Measurements from ENCODE around the gene TTBK1.

GRCh38 chr6:43219119-43219518, 24.2 kb upstream of the TTBK1 start:
- TF ChIP-seq CTCF (IDR thresholded peaks at IDR 0.05) (no peak), POLR2A (IDR thresholded peaks at IDR 0.05) (no peak)
